ENCODE measurements around the gene MORN1. TPM values are rescaled to one million over a fixed set of nuclear protein-coding genes. Genes with fewer than 3 reads are reported as not detected.
A peak's percentile ranks its signal among the peaks of the same experiment; 100 is the strongest.

The MORN1 gene
- total RNA-seq, 4 donors from 2014 or later: 7.0 to 9.8 (median 8.0) TPM

GRCh38 chr1:2395245-2395644 lies 3.9 kb upstream of the MORN1 start:
- Histone ChIP-seq H3K4me1 (peaks cover 22 to 46% (median 43%) of the 10 kb centered on the region in 4 donors), H3K27me3 (peaks cover 0 to 4% (median 0%) of the 10 kb centered on the region in 4 donors), H3K36me3 (peaks cover 30 to 74% (median 62%) of the 10 kb centered on the region in 4 donors), H3K4me3 (no peak overlapping the region), H3K27ac (replicated peaks in 1 of 4) (no peak overlapping the region), H3K9me3 (no peaks in the 10 kb centered on the region)
- 96% methylated on average over 9 of the region's 10 CpGs for WGBS
- intact Hi-C loops (cut with DNase I): no loop called here
- DNase-seq (ENCODE audit: extremely low spot score): no peak
- no peak for TF ChIP-seq POLR2A (IDR thresholded peaks at IDR 0.05; ENCODE audit: low read depth)
- TF ChIP-seq CTCF (IDR thresholded peaks at IDR 0.05): no peak
- TF ChIP-seq POLR2AphosphoS5 (IDR thresholded peaks at IDR 0.05): no peak
- no peak for TF ChIP-seq EP300 (IDR thresholded peaks at IDR 0.05)

- Histone ChIP-seq H3K36me3 (peaks cover 27 to 69% (median 57%) of the 10 kb centered on the region in 4 donors), H3K9me3 (no peaks in the 10 kb centered on the region), H3K27me3 (peaks cover 0 to 4% (median 0%) of the 10 kb centered on the region in 4 donors), H3K4me1 (peaks cover 22 to 50% (median 47%) of the 10 kb centered on the region in 4 donors), H3K27ac (replicated peaks in 1 of 4) (no peak overlapping the region), H3K4me3 (no peak overlapping the region)
- intact Hi-C loops (cut with DNase I): no loop called here
- 84% methylated on average over 11 of the region's 11 CpGs for WGBS
- no peak for DNase-seq (ENCODE audit: extremely low spot score)
- no peak for TF ChIP-seq CTCF (IDR thresholded peaks at IDR 0.05)
- TF ChIP-seq POLR2A (IDR thresholded peaks at IDR 0.05; ENCODE audit: low read depth): no peak
- TF ChIP-seq POLR2AphosphoS5 (IDR thresholded peaks at IDR 0.05): no peak
- no peak for TF ChIP-seq EP300 (IDR thresholded peaks at IDR 0.05)
These were observed 3.4 kb upstream of the MORN1 start for GRCh38 chr1:2394761-2395160.

- TF ChIP-seq CTCF (IDR thresholded peaks at IDR 0.05) (no peak), POLR2A (IDR thresholded peaks at IDR 0.05; ENCODE audit: low read depth) (no peak), EP300 (IDR thresholded peaks at IDR 0.05) (no peak), POLR2AphosphoS5 (IDR thresholded peaks at IDR 0.05) (no peak)
- peaks cover 22 to 50% (median 47%) of the 10 kb centered on the region in 4 donors for H3K4me1 ChIP-seq
- 90% methylated on average over 5 of the region's 7 CpGs for WGBS
- no peak for DNase-seq (ENCODE audit: extremely low spot score)
- H3K4me3 ChIP-seq: no peak overlapping the region
- H3K9me3 ChIP-seq: no peaks in the 10 kb centered on the region
- peaks cover 0 to 4% (median 0%) of the 10 kb centered on the region in 4 donors for H3K27me3 ChIP-seq
- intact Hi-C loops (cut with DNase I): no loop called here
- H3K36me3 ChIP-seq: peaks cover 22 to 64% (median 52%) of the 10 kb centered on the region in 4 donors
- no peak overlapping the region for H3K27ac ChIP-seq (replicated peaks in 1 of 4)
These were observed 2.9 kb upstream of the MORN1 start for GRCh38 chr1:2394220-2394619.

GRCh38 chr1:2393471-2393877 lies 2.1 kb upstream of the MORN1 start:
- H3K4me3 ChIP-seq: no peak overlapping the region
- intact Hi-C loops (cut with DNase I): no loop called here
- H3K36me3 ChIP-seq: peaks cover 21 to 57% (median 44%) of the 10 kb centered on the region in 4 donors
- H3K4me1 ChIP-seq: peaks cover 22 to 50% (median 47%) of the 10 kb centered on the region in 4 donors
- H3K9me3 ChIP-seq: no peaks in the 10 kb centered on the region
- no peak for DNase-seq (ENCODE audit: extremely low spot score)
- peaks cover 0 to 4% (median 0%) of the 10 kb centered on the region in 4 donors for H3K27me3 ChIP-seq
- no peak overlapping the region for H3K27ac ChIP-seq (replicated peaks in 1 of 4)
- WGBS: 89% methylated on average over 7 of the region's 9 CpGs
- TF ChIP-seq POLR2A (IDR thresholded peaks at IDR 0.05; ENCODE audit: low read depth): no peak
- TF ChIP-seq EP300 (IDR thresholded peaks at IDR 0.05): no peak

- TF ChIP-seq POLR2AphosphoS5 (IDR thresholded peaks at IDR 0.05): no peak
- no peak for TF ChIP-seq EP300 (IDR thresholded peaks at IDR 0.05)
- TF ChIP-seq CTCF (IDR thresholded peaks at IDR 0.05): no peak
- no peak for TF ChIP-seq POLR2A (IDR thresholded peaks at IDR 0.05; ENCODE audit: low read depth)
- peaks cover 0 to 4% (median 0%) of the 10 kb centered on the region in 4 donors for H3K27me3 ChIP-seq
- peaks cover 22 to 50% (median 47%) of the 10 kb centered on the region in 4 donors for H3K4me1 ChIP-seq
- H3K4me3 ChIP-seq: peak overlapping the region; percentile 84 to 99 (median 96)
- 52% methylated on average over 15 of the region's 16 CpGs for WGBS
- DNase-seq (ENCODE audit: extremely low spot score): no peak
- intact Hi-C loops (cut with DNase I): no loop called here
- peaks cover 21 to 49% (median 36%) of the 10 kb centered on the region in 4 donors for H3K36me3 ChIP-seq
- peak overlapping the region; percentile 77 to 94 (median 90) for H3K27ac ChIP-seq (replicated peaks in 1 of 4)
- H3K9me3 ChIP-seq: no peaks in the 10 kb centered on the region
These were observed 1.3 kb upstream of the MORN1 start for GRCh38 chr1:2392686-2393085.

Measured in esophagus muscularis mucosa (tissue), 4 donors.